ENCODE data around the gene KIRREL3.

The KIRREL3 gene

GRCh38 chr11:126592496-126593410 lies 407.8 kb downstream of the KIRREL3 start:
- DNase-seq = no peak

GRCh38 chr11:126591966-126592489 lies 408.5 kb downstream of the KIRREL3 start:
- no peak for DNase-seq

- DNase-seq = no peak
These were observed 411.1 kb downstream of the KIRREL3 start for GRCh38 chr11:126589492-126589803.

GRCh38 chr11:126588630-126589491 lies 411.7 kb downstream of the KIRREL3 start:
- no peak for DNase-seq

GRCh38 chr11:126587541-126587940 lies 413.0 kb downstream of the KIRREL3 start:
- no peak for DNase-seq

GRCh38 chr11:126585774-126586491 lies 414.6 kb downstream of the KIRREL3 start:
- DNase-seq = no peak

GRCh38 chr11:126585388-126585773 lies 415.2 kb downstream of the KIRREL3 start:
- DNase-seq = no peak

- no peak for DNase-seq
These were observed 416.8 kb downstream of the KIRREL3 start for GRCh38 chr11:126583594-126584427.

- no peak for DNase-seq
These were observed 417.5 kb downstream of the KIRREL3 start for GRCh38 chr11:126583101-126583500.

GRCh38 chr11:126581871-126582648 lies 418.5 kb downstream of the KIRREL3 start:
- DNase-seq = no peak

- no peak for DNase-seq
These were observed 422.1 kb downstream of the KIRREL3 start for GRCh38 chr11:126578426-126578825.

GRCh38 chr11:126578021-126578420 lies 422.5 kb downstream of the KIRREL3 start:
- DNase-seq = no peak

GRCh38 chr11:126575849-126576248 lies 424.7 kb downstream of the KIRREL3 start:
- DNase-seq = no peak

- no peak for DNase-seq
These were observed 427.1 kb downstream of the KIRREL3 start for GRCh38 chr11:126573325-126573978.

- no peak for DNase-seq
These were observed 430.1 kb downstream of the KIRREL3 start for GRCh38 chr11:126570489-126570888.

- DNase-seq = no peak
These were observed 433.2 kb downstream of the KIRREL3 start for GRCh38 chr11:126567419-126567818.

- no peak for DNase-seq
These were observed 436.0 kb downstream of the KIRREL3 start for GRCh38 chr11:126564566-126564965.

GRCh38 chr11:126561327-126561893 lies 439.2 kb downstream of the KIRREL3 start:
- DNase-seq = no peak

GRCh38 chr11:126560221-126560620 lies 440.3 kb downstream of the KIRREL3 start:
- no peak for DNase-seq
